NOMO-1 treated with DMSO at 0.1 percent for 48 hours (cell line): ENCODE measurements around the gene TRAK1.

Experiments used
- DNase-seq: peaks from one replicate; lab custom pipeline; 2025; ENCODE audit not compliant: unreplicated experiment; lab: John Stamatoyannopoulos, UW

TRAK1 gene

GRCh38 chr3:42271786-42272185 lies 180.6 kb downstream of the TRAK1 start:
- no peak for DNase-seq

- DNase-seq = peak; percentile 21
Measured at GRCh38 chr3:42273361-42273760, 182.2 kb downstream of the TRAK1 start.

GRCh38 chr3:42274266-42274665 lies 183.1 kb downstream of the TRAK1 start:
- no peak for DNase-seq

- DNase-seq = no peak
Measured at GRCh38 chr3:42275217-42275616, 184.1 kb downstream of the TRAK1 start.
